Thyroid gland (tissue), 4 donors: ENCODE results near the gene PSIP1.

Source experiments
- POLR2A ChIP-seq, 2 donors: fragments of 450-650 bp; IDR thresholded peaks; one replicate each; pipeline ENCODE4 v1.6.1; 2017; ENCODE audit warnings: antibody characterized with exemption in 2 of 2, mild to moderate bottlenecking in 2 of 2, moderate library complexity in 1 of 2
- TF ChIP-seq, protein P1 (sequence below), 6 experiments: fragments of 200-600 bp in 3 of 6; fragments of 450-650 bp in 3 of 6; sonication (generic) in 3 of 6; IDR thresholded peaks; one replicate each; pipeline ENCODE4 v1.5.1; 2016 to 2019; ENCODE audit warnings: antibody characterized with exemption in 6 of 6, mild to moderate bottlenecking in 2 of 6, inconsistent platforms in 1 of 6, moderate library complexity in 1 of 6

- TF ChIP-seq, protein P1, sequence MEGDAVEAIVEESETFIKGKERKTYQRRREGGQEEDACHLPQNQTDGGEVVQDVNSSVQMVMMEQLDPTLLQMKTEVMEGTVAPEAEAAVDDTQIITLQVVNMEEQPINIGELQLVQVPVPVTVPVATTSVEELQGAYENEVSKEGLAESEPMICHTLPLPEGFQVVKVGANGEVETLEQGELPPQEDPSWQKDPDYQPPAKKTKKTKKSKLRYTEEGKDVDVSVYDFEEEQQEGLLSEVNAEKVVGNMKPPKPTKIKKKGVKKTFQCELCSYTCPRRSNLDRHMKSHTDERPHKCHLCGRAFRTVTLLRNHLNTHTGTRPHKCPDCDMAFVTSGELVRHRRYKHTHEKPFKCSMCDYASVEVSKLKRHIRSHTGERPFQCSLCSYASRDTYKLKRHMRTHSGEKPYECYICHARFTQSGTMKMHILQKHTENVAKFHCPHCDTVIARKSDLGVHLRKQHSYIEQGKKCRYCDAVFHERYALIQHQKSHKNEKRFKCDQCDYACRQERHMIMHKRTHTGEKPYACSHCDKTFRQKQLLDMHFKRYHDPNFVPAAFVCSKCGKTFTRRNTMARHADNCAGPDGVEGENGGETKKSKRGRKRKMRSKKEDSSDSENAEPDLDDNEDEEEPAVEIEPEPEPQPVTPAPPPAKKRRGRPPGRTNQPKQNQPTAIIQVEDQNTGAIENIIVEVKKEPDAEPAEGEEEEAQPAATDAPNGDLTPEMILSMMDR (IDR thresholded peaks at IDR 0.05), result no peak
- TF ChIP-seq POLR2A (IDR thresholded peaks at IDR 0.05), result no peak
Observed at GRCh38 chr9:15421990-15422371, 88.8 kb downstream of the PSIP1 start.
